ENCODE data around the gene PAX1.

PAX1 gene

GRCh38 chr20:21702553-21703470 lies 2.7 kb upstream of the PAX1 start:
- no peak for DNase-seq (ENCODE audit: low read depth in 1 of 2, low spot score in 1 of 2)

- DNase-seq (ENCODE audit: low read depth in 1 of 2, low spot score in 1 of 2), result no peak
These were observed 1.6 kb upstream of the PAX1 start for GRCh38 chr20:21703717-21704407.

- DNase-seq (ENCODE audit: low read depth in 1 of 2, low spot score in 1 of 2), result no peak
These were observed 767 bp upstream of the PAX1 start for GRCh38 chr20:21704408-21705385.

- no peak for DNase-seq (ENCODE audit: low read depth in 1 of 2, low spot score in 1 of 2)
These were observed 1.1 kb downstream of the PAX1 start for GRCh38 chr20:21706261-21707195.

GRCh38 chr20:21707267-21707666 lies 1.8 kb downstream of the PAX1 start:
- DNase-seq (ENCODE audit: low read depth in 1 of 2, low spot score in 1 of 2), result no peak

GRCh38 chr20:21707999-21708737 lies 2.7 kb downstream of the PAX1 start:
- no peak for DNase-seq (ENCODE audit: low read depth in 1 of 2, low spot score in 1 of 2)

- no peak for DNase-seq (ENCODE audit: low read depth in 1 of 2, low spot score in 1 of 2)
These were observed 3.5 kb downstream of the PAX1 start for GRCh38 chr20:21708738-21709534.

GRCh38 chr20:21709535-21709904 lies 4.1 kb downstream of the PAX1 start:
- DNase-seq (ENCODE audit: low read depth in 1 of 2, low spot score in 1 of 2), result no peak

- no peak for DNase-seq (ENCODE audit: low read depth in 1 of 2, low spot score in 1 of 2)
These were observed 4.9 kb downstream of the PAX1 start for GRCh38 chr20:21710341-21710740.

GRCh38 chr20:21710863-21711431 lies 5.5 kb downstream of the PAX1 start:
- DNase-seq (ENCODE audit: low read depth in 1 of 2, low spot score in 1 of 2), result no peak

- no peak for DNase-seq (ENCODE audit: low read depth in 1 of 2, low spot score in 1 of 2)
These were observed 7.1 kb downstream of the PAX1 start for GRCh38 chr20:21712443-21713059.

GRCh38 chr20:21713470-21713869 lies 8.0 kb downstream of the PAX1 start:
- DNase-seq (ENCODE audit: low read depth in 1 of 2, low spot score in 1 of 2), result no peak

- DNase-seq (ENCODE audit: low read depth in 1 of 2, low spot score in 1 of 2), result no peak
These were observed 8.4 kb downstream of the PAX1 start for GRCh38 chr20:21713901-21714296.

GRCh38 chr20:21714297-21715192 lies 9.1 kb downstream of the PAX1 start:
- DNase-seq (ENCODE audit: low read depth in 1 of 2, low spot score in 1 of 2), result no peak

- DNase-seq (ENCODE audit: low read depth in 1 of 2, low spot score in 1 of 2), result no peak
These were observed 9.9 kb downstream of the PAX1 start for GRCh38 chr20:21715193-21715881.

- no peak for DNase-seq (ENCODE audit: low read depth in 1 of 2, low spot score in 1 of 2)
These were observed 14.2 kb downstream of the PAX1 start for GRCh38 chr20:21719592-21720214.
